Measurements from ENCODE around the gene EPYC.

Gene EPYC

DNA sequence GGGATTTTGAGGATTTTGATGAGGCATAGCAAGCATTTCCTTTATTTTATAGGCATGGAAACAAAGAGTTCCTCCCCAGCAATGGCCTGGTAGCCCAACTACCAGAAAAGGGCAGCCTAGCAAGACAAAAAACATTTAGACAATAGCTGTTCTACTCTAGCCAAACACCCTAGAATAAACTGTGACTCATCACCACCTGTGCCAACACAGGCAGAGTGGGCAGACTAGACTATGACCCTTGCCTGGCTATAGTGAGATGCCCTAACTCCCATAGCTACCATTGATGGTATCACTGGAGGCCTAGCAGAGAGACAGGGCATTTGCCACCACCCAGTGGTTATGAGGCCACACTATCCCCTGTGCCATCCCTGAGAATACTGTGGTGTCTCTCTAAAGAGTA is 34.3 kb downstream of the EPYC start:
- ChIA-PET CTCF (no interaction called here), POLR2A (no interaction called here)
- TF ChIP-seq SP1 (IDR thresholded peaks at IDR 0.05) (no peak), FOXA1 (IDR thresholded peaks at IDR 0.05) (no peak), FOXK2 (IDR thresholded peaks at IDR 0.05) (no peak), NFRKB (IDR thresholded peaks at IDR 0.05) (no peak)
- DNase-seq (ENCODE audit: extremely low spot score), result no peak

DNA sequence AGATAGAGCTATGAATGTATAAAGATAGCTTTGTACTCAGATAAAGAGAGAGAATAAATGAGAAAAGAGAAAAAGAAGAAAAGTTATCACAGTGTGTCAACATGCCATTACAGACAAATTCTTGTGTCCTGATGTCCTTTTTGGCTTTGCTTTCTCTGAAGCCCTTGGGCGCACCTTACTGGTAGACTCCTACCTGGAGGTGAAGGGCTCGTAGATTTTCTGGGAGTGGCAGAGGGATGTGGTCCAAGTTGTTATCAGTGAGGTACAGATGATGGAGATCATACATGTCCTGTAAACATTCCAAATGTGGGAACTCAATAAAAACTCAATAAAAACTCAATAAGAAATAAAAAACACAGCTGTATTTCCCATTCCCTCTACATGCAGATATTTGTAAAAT is 34.9 kb downstream of the EPYC start:
- ChIA-PET POLR2A (no interaction called here), CTCF (interaction anchor here (1.7 kb wide), 1 partner anchor 11 kb away, joined by 4 read pairs; no protein-coding TSS in a partner anchor)
- no peak for DNase-seq (ENCODE audit: extremely low spot score)
- TF ChIP-seq BHLHE40 (IDR thresholded peaks at IDR 0.05; ENCODE audit: borderline replicate concordance) (no peak), SUZ12 (IDR thresholded peaks at IDR 0.05) (no peak), NFRKB (IDR thresholded peaks at IDR 0.05) (no peak), FOXK2 (IDR thresholded peaks at IDR 0.05) (no peak), CTBP1 (IDR thresholded peaks at IDR 0.05; ENCODE audit: borderline replicate concordance) (no peak)

DNA sequence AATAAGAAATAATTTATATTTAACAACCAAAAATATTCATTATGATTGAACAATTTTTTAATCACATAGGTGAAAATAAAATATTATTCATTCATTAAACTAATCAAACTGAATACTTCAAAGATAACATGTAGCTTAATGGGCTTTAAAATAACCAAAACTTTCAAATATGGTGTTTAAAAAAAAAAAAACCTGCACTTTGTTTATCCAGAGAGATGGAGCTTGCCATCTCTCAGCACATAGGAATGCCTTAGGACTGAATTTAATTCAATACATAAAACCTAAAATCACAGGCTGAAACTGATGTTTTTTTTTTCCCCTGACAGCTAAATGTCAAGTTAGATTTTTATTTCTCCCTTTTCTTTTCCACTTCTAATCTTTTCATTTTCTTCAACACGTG is 35.4 kb downstream of the EPYC start:
- POLR2A ChIA-PET, result no interaction called here
- no peak for TF ChIP-seq SUZ12 (IDR thresholded peaks at IDR 0.05)
- no peak for TF ChIP-seq FOXM1 (IDR thresholded peaks at IDR 0.05; ENCODE audit: borderline replicate concordance)
- TF ChIP-seq HDGF (IDR thresholded peaks at IDR 0.05; ENCODE audit: borderline replicate concordance), result no peak
- TF ChIP-seq ZNF384 (IDR thresholded peaks at IDR 0.05), result no peak
- no peak for TF ChIP-seq L3MBTL2 (conservative IDR thresholded peaks at IDR 0.05)
- TF ChIP-seq NFRKB (IDR thresholded peaks at IDR 0.05), result no peak
- no peak for TF ChIP-seq ELF4 (IDR thresholded peaks at IDR 0.05)
- TF ChIP-seq SP1 (IDR thresholded peaks at IDR 0.05), result no peak
- no peak for TF ChIP-seq TARDBP (IDR thresholded peaks at IDR 0.05)
- TF ChIP-seq FOXA1 (IDR thresholded peaks at IDR 0.05), result no peak
- no peak for TF ChIP-seq LEF1 (IDR thresholded peaks at IDR 0.05; ENCODE audit: borderline replicate concordance)
- no peak for TF ChIP-seq BHLHE40 (IDR thresholded peaks at IDR 0.05; ENCODE audit: borderline replicate concordance)
- TF ChIP-seq, protein P1, sequence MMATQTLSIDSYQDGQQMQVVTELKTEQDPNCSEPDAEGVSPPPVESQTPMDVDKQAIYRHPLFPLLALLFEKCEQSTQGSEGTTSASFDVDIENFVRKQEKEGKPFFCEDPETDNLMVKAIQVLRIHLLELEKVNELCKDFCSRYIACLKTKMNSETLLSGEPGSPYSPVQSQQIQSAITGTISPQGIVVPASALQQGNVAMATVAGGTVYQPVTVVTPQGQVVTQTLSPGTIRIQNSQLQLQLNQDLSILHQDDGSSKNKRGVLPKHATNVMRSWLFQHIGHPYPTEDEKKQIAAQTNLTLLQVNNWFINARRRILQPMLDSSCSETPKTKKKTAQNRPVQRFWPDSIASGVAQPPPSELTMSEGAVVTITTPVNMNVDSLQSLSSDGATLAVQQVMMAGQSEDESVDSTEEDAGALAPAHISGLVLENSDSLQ (IDR thresholded peaks at IDR 0.05), result no peak
- CTCF ChIA-PET, result interaction anchor here (1.7 kb wide), 1 partner anchor 10 kb away, joined by 4 read pairs; no protein-coding TSS in a partner anchor
- DNase-seq (ENCODE audit: extremely low spot score), result no peak

DNA sequence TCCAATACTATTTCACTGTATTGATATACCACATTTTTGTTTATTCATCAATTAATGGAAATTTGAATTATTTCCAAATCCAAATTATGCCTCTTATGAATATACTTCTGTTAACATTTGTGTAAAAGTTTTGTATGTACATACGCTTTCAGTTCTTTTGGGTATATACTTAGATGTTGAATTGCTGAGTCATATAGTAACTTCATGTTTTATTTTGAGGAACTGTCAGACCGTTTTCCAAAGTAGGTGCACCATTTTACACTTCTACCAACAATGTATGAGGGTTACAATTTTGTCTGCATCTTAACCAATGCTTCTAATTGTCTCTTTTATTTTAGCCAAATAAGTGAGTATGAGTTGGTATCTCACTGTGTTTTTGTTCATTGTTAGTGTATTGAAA is 39.6 kb downstream of the EPYC start:
- no peak for TF ChIP-seq FOXA1 (IDR thresholded peaks at IDR 0.05)
- no peak for TF ChIP-seq ARNT (IDR thresholded peaks at IDR 0.05)
- TF ChIP-seq, protein P1 (IDR thresholded peaks at IDR 0.05), result no peak
- TF ChIP-seq ZNF384 (IDR thresholded peaks at IDR 0.05), result no peak
- CTCF ChIA-PET, result no interaction called here
- POLR2A ChIA-PET, result no interaction called here
- no peak for DNase-seq (ENCODE audit: extremely low spot score)

DNA sequence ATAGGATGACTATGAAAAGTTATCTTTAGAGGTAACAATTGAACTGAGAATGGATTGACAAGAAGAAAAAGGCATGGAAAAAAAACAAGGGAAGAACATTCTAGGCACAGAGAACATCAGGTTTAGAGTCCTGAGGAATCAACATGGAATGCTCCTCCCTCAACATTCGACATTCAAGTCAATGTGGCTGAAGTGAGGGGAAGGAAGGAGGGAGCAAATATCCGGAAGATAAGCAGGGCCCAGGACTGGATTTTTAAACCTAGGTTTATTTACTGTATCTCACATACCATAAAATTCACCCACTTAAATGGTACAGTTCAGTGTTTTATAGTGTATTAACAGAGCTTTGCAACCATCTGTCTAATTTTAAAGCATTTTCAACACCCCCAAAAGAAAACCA is 40.2 kb downstream of the EPYC start:
- CTCF ChIA-PET, result no interaction called here
- POLR2A ChIA-PET, result no interaction called here
- DNase-seq (ENCODE audit: extremely low spot score), result no peak
- TF ChIP-seq L3MBTL2 (conservative IDR thresholded peaks at IDR 0.05) (no peak), SUZ12 (IDR thresholded peaks at IDR 0.05) (no peak)

DNA sequence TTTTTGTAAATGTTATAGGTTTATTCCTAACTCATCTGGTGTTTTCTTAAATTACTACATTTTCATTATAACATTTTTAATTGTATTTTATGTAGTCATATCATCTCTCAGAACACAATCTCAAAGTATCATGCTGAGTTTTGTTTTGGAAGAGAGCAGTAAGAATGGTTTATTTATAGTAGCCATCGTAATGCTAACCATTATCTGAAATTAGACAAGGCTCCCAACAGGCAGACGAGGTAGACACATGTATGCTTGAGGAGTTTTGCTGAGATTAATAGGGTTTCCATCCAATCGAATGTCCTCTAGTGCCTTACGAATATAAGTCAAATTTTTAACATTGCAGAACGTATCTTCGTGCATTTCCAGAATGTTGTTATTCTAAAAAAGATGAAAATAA is 40.8 kb downstream of the EPYC start:
- DNase-seq (ENCODE audit: extremely low spot score), result no peak
- ChIA-PET POLR2A (no interaction called here), CTCF (no interaction called here)
- TF ChIP-seq, protein P1 (IDR thresholded peaks at IDR 0.05), result no peak
- TF ChIP-seq FOXM1 (IDR thresholded peaks at IDR 0.05; ENCODE audit: borderline replicate concordance) (no peak), L3MBTL2 (conservative IDR thresholded peaks at IDR 0.05) (no peak), FOXK2 (IDR thresholded peaks at IDR 0.05) (no peak), CTBP1 (IDR thresholded peaks at IDR 0.05; ENCODE audit: borderline replicate concordance) (no peak), NFRKB (IDR thresholded peaks at IDR 0.05) (no peak), ZNF384 (IDR thresholded peaks at IDR 0.05) (no peak), LEF1 (IDR thresholded peaks at IDR 0.05; ENCODE audit: borderline replicate concordance) (no peak), SUZ12 (IDR thresholded peaks at IDR 0.05) (no peak), FOXA1 (IDR thresholded peaks at IDR 0.05) (no peak), HDGF (IDR thresholded peaks at IDR 0.05; ENCODE audit: borderline replicate concordance) (no peak), SP1 (IDR thresholded peaks at IDR 0.05) (no peak), ARNT (IDR thresholded peaks at IDR 0.05) (no peak), BHLHE40 (IDR thresholded peaks at IDR 0.05; ENCODE audit: borderline replicate concordance) (no peak), ELF4 (IDR thresholded peaks at IDR 0.05) (no peak), TARDBP (IDR thresholded peaks at IDR 0.05) (no peak)

DNA sequence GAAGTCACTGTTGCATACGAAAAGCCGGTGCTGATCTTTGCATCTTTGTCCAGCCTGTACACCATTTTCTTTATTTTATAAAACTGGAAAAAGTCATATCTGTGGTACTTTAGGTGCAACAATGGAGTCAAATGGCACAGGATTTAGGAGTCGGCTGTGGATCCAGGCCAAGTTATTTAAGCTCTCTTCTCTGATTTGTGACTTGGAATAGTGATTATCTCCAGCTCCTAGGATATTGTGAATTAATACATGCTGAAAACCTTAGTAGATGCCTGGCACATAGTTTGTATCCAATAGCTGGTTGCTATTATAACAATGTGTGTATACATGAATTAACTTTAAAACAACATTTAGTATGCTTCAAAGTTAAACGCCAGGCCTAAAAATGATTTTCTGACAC is 43.6 kb downstream of the EPYC start:
- CTCF ChIA-PET, result interaction anchor here (0.5 kb wide), 1 partner anchor 1861 kb away, joined by 4 read pairs; no protein-coding TSS in a partner anchor
- POLR2A ChIA-PET, result no interaction called here
- TF ChIP-seq FOXM1 (IDR thresholded peaks at IDR 0.05; ENCODE audit: borderline replicate concordance) (no peak), NFRKB (IDR thresholded peaks at IDR 0.05) (no peak), HDGF (IDR thresholded peaks at IDR 0.05; ENCODE audit: borderline replicate concordance) (no peak), LEF1 (IDR thresholded peaks at IDR 0.05; ENCODE audit: borderline replicate concordance) (no peak), SP1 (IDR thresholded peaks at IDR 0.05) (no peak), TARDBP (IDR thresholded peaks at IDR 0.05) (no peak), FOXA1 (IDR thresholded peaks at IDR 0.05) (no peak), SUZ12 (IDR thresholded peaks at IDR 0.05) (no peak), ELF4 (IDR thresholded peaks at IDR 0.05) (no peak), ZNF384 (IDR thresholded peaks at IDR 0.05) (no peak), FOXK2 (IDR thresholded peaks at IDR 0.05) (no peak), CTBP1 (IDR thresholded peaks at IDR 0.05; ENCODE audit: borderline replicate concordance) (no peak), ARNT (IDR thresholded peaks at IDR 0.05) (no peak), L3MBTL2 (conservative IDR thresholded peaks at IDR 0.05) (no peak), BHLHE40 (IDR thresholded peaks at IDR 0.05; ENCODE audit: borderline replicate concordance) (no peak)
- DNase-seq (ENCODE audit: extremely low spot score), result no peak

Data from HEK293T (cell line).